KOPT-K1 (cell line): ENCODE data around the gene TBX18.

ENCODE experiments used
- H3K27ac ChIP-seq: fragments of 200-600 bp; sonication (generic); 2 replicates; pipeline ENCODE4 v1.5.1; 2016; ENCODE audit warnings: antibody characterized with exemption, mild to moderate bottlenecking, low read depth, low read length; ENCODE audit not compliant: poor library complexity, severe bottlenecking
- H3K36me3 ChIP-seq: fragments of 200-600 bp; sonication (generic); 2 replicates; pipeline ENCODE4 v1.5.1; 2017; ENCODE audit warnings: antibody characterized with exemption, mild to moderate bottlenecking, low read length, moderate library complexity; ENCODE audit not compliant: insufficient read depth
- H3K9me3 ChIP-seq: fragments of 200-600 bp; sonication (generic); 2 replicates; pipeline ENCODE4 v1.5.1; 2017; ENCODE audit warnings: antibody characterized with exemption, low read length, mild to moderate bottlenecking; ENCODE audit not compliant: insufficient read depth, poor library complexity, severe bottlenecking

The TBX18 gene

GRCh38 chr6:84685983-84686584 lies 78.3 kb downstream of the TBX18 start:
- Histone ChIP-seq H3K9me3 (no peaks in the 10 kb centered on the region), H3K27ac (no peak overlapping the region), H3K36me3 (no peaks in the 10 kb centered on the region)

- Histone ChIP-seq H3K36me3 (no peaks in the 10 kb centered on the region), H3K27ac (no peak overlapping the region), H3K9me3 (no peaks in the 10 kb centered on the region)
These were observed 82.6 kb downstream of the TBX18 start for GRCh38 chr6:84681693-84682326.

GRCh38 chr6:84675651-84676050 lies 88.7 kb downstream of the TBX18 start:
- H3K9me3 ChIP-seq, result no peaks in the 10 kb centered on the region
- no peak overlapping the region for H3K27ac ChIP-seq
- H3K36me3 ChIP-seq, result no peaks in the 10 kb centered on the region

- Histone ChIP-seq H3K27ac (no peak overlapping the region), H3K9me3 (no peaks in the 10 kb centered on the region), H3K36me3 (no peaks in the 10 kb centered on the region)
These were observed 90.0 kb downstream of the TBX18 start for GRCh38 chr6:84674395-84674794.

GRCh38 chr6:84671183-84671582 lies 93.2 kb downstream of the TBX18 start:
- Histone ChIP-seq H3K27ac (no peak overlapping the region), H3K9me3 (no peaks in the 10 kb centered on the region), H3K36me3 (no peaks in the 10 kb centered on the region)

GRCh38 chr6:84669945-84670344 lies 94.5 kb downstream of the TBX18 start:
- no peaks in the 10 kb centered on the region for H3K36me3 ChIP-seq
- no peak overlapping the region for H3K27ac ChIP-seq
- no peaks in the 10 kb centered on the region for H3K9me3 ChIP-seq

GRCh38 chr6:84667252-84668213 lies 96.9 kb downstream of the TBX18 start:
- Histone ChIP-seq H3K27ac (no peak overlapping the region), H3K36me3 (no peaks in the 10 kb centered on the region), H3K9me3 (no peaks in the 10 kb centered on the region)

- Histone ChIP-seq H3K9me3 (no peaks in the 10 kb centered on the region), H3K27ac (no peak overlapping the region)
These were observed 99.0 kb downstream of the TBX18 start for GRCh38 chr6:84665401-84665800.

GRCh38 chr6:84663866-84664265 lies 100.5 kb downstream of the TBX18 start:
- no peak overlapping the region for H3K27ac ChIP-seq
- no peaks in the 10 kb centered on the region for H3K36me3 ChIP-seq
- H3K9me3 ChIP-seq, result no peaks in the 10 kb centered on the region

More at GRCh38 chr6:84665401-84665800, 99.0 kb downstream of the TBX18 start:
- no peaks in the 10 kb centered on the region for H3K36me3 ChIP-seq

GRCh38 chr6:84657486-84657885 lies 106.9 kb downstream of the TBX18 start:
- Histone ChIP-seq H3K36me3 (no peaks in the 10 kb centered on the region), H3K27ac (no peak overlapping the region)

GRCh38 chr6:84657025-84657424 lies 107.4 kb downstream of the TBX18 start:
- Histone ChIP-seq H3K9me3 (no peaks in the 10 kb centered on the region), H3K27ac (no peak overlapping the region), H3K36me3 (no peaks in the 10 kb centered on the region)

More at GRCh38 chr6:84657486-84657885, 106.9 kb downstream of the TBX18 start:
- no peaks in the 10 kb centered on the region for H3K9me3 ChIP-seq

- Histone ChIP-seq H3K9me3 (no peaks in the 10 kb centered on the region), H3K36me3 (no peaks in the 10 kb centered on the region), H3K27ac (no peak overlapping the region)
These were observed 111.3 kb downstream of the TBX18 start for GRCh38 chr6:84653027-84653551.

GRCh38 chr6:84652356-84653026 lies 111.9 kb downstream of the TBX18 start:
- H3K27ac ChIP-seq, result no peak overlapping the region

GRCh38 chr6:84651583-84651982 lies 112.8 kb downstream of the TBX18 start:
- Histone ChIP-seq H3K9me3 (no peaks in the 10 kb centered on the region), H3K27ac (no peak overlapping the region), H3K36me3 (no peaks in the 10 kb centered on the region)

More at GRCh38 chr6:84652356-84653026, 111.9 kb downstream of the TBX18 start:
- Histone ChIP-seq H3K9me3 (no peaks in the 10 kb centered on the region), H3K36me3 (no peaks in the 10 kb centered on the region)
